NCI-H345 (cell line): ENCODE measurements around the gene CST1.
"Not testable (repeated sequence)": the region's sequence is repeated elsewhere in the genome, so short reads cannot be mapped to it uniquely, and the experiment has no call there.

Experiments
- DNase-seq: peaks from one replicate; lab custom pipeline; 2025; lab: John Stamatoyannopoulos, UW

CST1 gene

GRCh38 chr20:23755131-23755611 is 4.4 kb upstream of the CST1 start:
- DNase-seq, result not testable (repeated sequence)

GRCh38 chr20:23754731-23755130 is 4.0 kb upstream of the CST1 start:
- DNase-seq, result no peak

GRCh38 chr20:23753589-23753988 is 2.9 kb upstream of the CST1 start:
- no peak for DNase-seq

GRCh38 chr20:23753194-23753548 is 2.4 kb upstream of the CST1 start:
- DNase-seq, result no peak

- DNase-seq, result no peak
Observed at GRCh38 chr20:23752481-23753193, 1.9 kb upstream of the CST1 start.

GRCh38 chr20:23752019-23752418 is 1.3 kb upstream of the CST1 start:
- DNase-seq, result no peak

- no peak for DNase-seq
Observed at GRCh38 chr20:23749746-23750145, 989 bp downstream of the CST1 start.

- not testable (repeated sequence) for DNase-seq
Observed at GRCh38 chr20:23748975-23749374, 1.8 kb downstream of the CST1 start.

GRCh38 chr20:23747551-23747950 is 3.2 kb downstream of the CST1 start:
- DNase-seq, result peak; percentile 88

GRCh38 chr20:23747092-23747491 is 3.6 kb downstream of the CST1 start:
- DNase-seq, result not testable (repeated sequence)

- DNase-seq, result no peak
Observed at GRCh38 chr20:23746321-23746720, 4.4 kb downstream of the CST1 start.

- no peak for DNase-seq
Observed at GRCh38 chr20:23745247-23745646, 5.5 kb downstream of the CST1 start.

GRCh38 chr20:23744817-23745216 is 5.9 kb downstream of the CST1 start:
- DNase-seq, result no peak

- not testable (repeated sequence) for DNase-seq
Observed at GRCh38 chr20:23735391-23735790, 15.3 kb downstream of the CST1 start.

GRCh38 chr20:23734949-23735348 is 15.8 kb downstream of the CST1 start:
- not testable (repeated sequence) for DNase-seq

- not testable (repeated sequence) for DNase-seq
Observed at GRCh38 chr20:23734440-23734839, 16.3 kb downstream of the CST1 start.

GRCh38 chr20:23727016-23727415 is 23.7 kb downstream of the CST1 start:
- no peak for DNase-seq

- DNase-seq, result no peak
Observed at GRCh38 chr20:23725102-23725501, 25.6 kb downstream of the CST1 start.

GRCh38 chr20:23723659-23724307 is 27.0 kb downstream of the CST1 start:
- DNase-seq, result peak; percentile 45

GRCh38 chr20:23722851-23723250 is 27.9 kb downstream of the CST1 start:
- not testable (repeated sequence) for DNase-seq

- no peak for DNase-seq
Observed at GRCh38 chr20:23721962-23722361, 28.8 kb downstream of the CST1 start.

- DNase-seq, result not testable (repeated sequence)
Observed at GRCh38 chr20:23719351-23719750, 31.4 kb downstream of the CST1 start.

GRCh38 chr20:23711778-23712177 is 39.0 kb downstream of the CST1 start:
- not testable (repeated sequence) for DNase-seq

GRCh38 chr20:23710771-23711170 is 40.0 kb downstream of the CST1 start:
- DNase-seq, result no peak
